OCI-LY3 (cell line): Measurements from ENCODE around the gene RNF169.
A peak's percentile ranks its signal among the peaks of the same experiment; 100 is the strongest.

Experiments
- H2AFZ ChIP-seq: fragments of 200-600, 300-600 bp; shearing (Covaris generic); 2 replicates; pipeline ENCODE4 v1.6.0; 2014; ENCODE audit warnings: antibody characterized with exemption, low read depth, low read length
- H3K27ac ChIP-seq: fragments of 200-600, 300-600 bp; sonication (generic); 2 replicates; pipeline ENCODE4 v1.5.1; 2014; ENCODE audit warnings: mild to moderate bottlenecking, low read length, moderate library complexity, mixed read lengths
- H3K27me3 ChIP-seq: fragments of 200-600, 300-600 bp; sonication (generic); 2 replicates; pipeline ENCODE4 v1.6.1; 2014; ENCODE audit warnings: low read depth, low read length, mixed read lengths
- H3K36me3 ChIP-seq: fragments of 200-600, 300-600 bp; sonication (generic); replicated peaks from 2 replicates; pipeline ENCODE3; 2014; ENCODE audit warnings: low read depth, low read length, mixed read lengths
- H3K4me1 ChIP-seq: fragments of 300-600, 200-600 bp; sonication (generic); 2 replicates; pipeline ENCODE4 v1.6.1; 2014; ENCODE audit warnings: low read length, mixed read lengths
- H3K4me2 ChIP-seq: fragments of 200-600, 300-600 bp; sonication (generic); 2 replicates; pipeline ENCODE4 v1.6.1; 2014; ENCODE audit warnings: low read length, mixed read lengths
- H3K4me3 ChIP-seq: fragments of 300-600, 200-600 bp; sonication (generic); 2 replicates; pipeline ENCODE4 v1.5.1; 2014; ENCODE audit warnings: antibody characterized with exemption, mild to moderate bottlenecking, low read length, moderate library complexity
- H3K79me2 ChIP-seq: fragments of 300-600, 200-600 bp; shearing (Covaris generic); 2 replicates; pipeline ENCODE4 v1.6.1; 2014; ENCODE audit warnings: mild to moderate bottlenecking, low read length, mixed read lengths
- H3K9ac ChIP-seq: fragments of 300-600, 200-600 bp; shearing (Covaris generic); 2 replicates; pipeline ENCODE4 v1.6.0; 2014; ENCODE audit warnings: mild to moderate bottlenecking, low read length, moderate library complexity
- H3K9me3 ChIP-seq: fragments of 200-600, 300-600 bp; shearing (Covaris generic); 2 replicates; pipeline ENCODE4 v1.6.1; 2014; ENCODE audit warnings: low read length, mixed read lengths; ENCODE audit not compliant: insufficient read depth
- H4K20me1 ChIP-seq: fragments of 200-600, 300-600 bp; sonication (generic); 2 replicates; pipeline ENCODE4 v1.6.1; 2016; ENCODE audit warnings: low read length, mixed read lengths; ENCODE audit not compliant: insufficient read depth
- EZH2phosphoT487 ChIP-seq: fragments of 200-600 bp; shearing (Covaris generic); IDR thresholded peaks from 2 replicates; pipeline ENCODE4 v1.6.1; 2018; ENCODE audit warnings: antibody characterized with exemption, mixed run types, low read depth
- TF ChIP-seq, protein P1 (sequence below): fragments of 200-600, 300-600 bp; sonication (generic); IDR thresholded peaks from 2 replicates; pipeline ENCODE4 v1.5.1; 2014; ENCODE audit warnings: antibody characterized with exemption, low read length, low read depth

The RNF169 gene

GRCh38 chr11:74723511-74723910, 25.1 kb upstream of the RNF169 start:
- H3K36me3 ChIP-seq, result no peaks in the 10 kb centered on the region
- no peak for TF ChIP-seq EZH2phosphoT487
- TF ChIP-seq, protein P1, sequence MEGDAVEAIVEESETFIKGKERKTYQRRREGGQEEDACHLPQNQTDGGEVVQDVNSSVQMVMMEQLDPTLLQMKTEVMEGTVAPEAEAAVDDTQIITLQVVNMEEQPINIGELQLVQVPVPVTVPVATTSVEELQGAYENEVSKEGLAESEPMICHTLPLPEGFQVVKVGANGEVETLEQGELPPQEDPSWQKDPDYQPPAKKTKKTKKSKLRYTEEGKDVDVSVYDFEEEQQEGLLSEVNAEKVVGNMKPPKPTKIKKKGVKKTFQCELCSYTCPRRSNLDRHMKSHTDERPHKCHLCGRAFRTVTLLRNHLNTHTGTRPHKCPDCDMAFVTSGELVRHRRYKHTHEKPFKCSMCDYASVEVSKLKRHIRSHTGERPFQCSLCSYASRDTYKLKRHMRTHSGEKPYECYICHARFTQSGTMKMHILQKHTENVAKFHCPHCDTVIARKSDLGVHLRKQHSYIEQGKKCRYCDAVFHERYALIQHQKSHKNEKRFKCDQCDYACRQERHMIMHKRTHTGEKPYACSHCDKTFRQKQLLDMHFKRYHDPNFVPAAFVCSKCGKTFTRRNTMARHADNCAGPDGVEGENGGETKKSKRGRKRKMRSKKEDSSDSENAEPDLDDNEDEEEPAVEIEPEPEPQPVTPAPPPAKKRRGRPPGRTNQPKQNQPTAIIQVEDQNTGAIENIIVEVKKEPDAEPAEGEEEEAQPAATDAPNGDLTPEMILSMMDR, result no peak
- H4K20me1 ChIP-seq, result no peaks in the 10 kb centered on the region
- H3K27me3 ChIP-seq, result peaks cover 28% of the 10 kb centered on the region
- H3K9me3 ChIP-seq, result no peaks in the 10 kb centered on the region
- no peaks in the 10 kb centered on the region for H3K79me2 ChIP-seq
- no peaks in the 10 kb centered on the region for H3K4me1 ChIP-seq
- no peak overlapping the region for H3K9ac ChIP-seq
- H3K4me2 ChIP-seq, result no peak overlapping the region
- H3K4me3 ChIP-seq, result no peak overlapping the region
- no peak overlapping the region for H2AFZ ChIP-seq
- no peak overlapping the region for H3K27ac ChIP-seq

DNA sequence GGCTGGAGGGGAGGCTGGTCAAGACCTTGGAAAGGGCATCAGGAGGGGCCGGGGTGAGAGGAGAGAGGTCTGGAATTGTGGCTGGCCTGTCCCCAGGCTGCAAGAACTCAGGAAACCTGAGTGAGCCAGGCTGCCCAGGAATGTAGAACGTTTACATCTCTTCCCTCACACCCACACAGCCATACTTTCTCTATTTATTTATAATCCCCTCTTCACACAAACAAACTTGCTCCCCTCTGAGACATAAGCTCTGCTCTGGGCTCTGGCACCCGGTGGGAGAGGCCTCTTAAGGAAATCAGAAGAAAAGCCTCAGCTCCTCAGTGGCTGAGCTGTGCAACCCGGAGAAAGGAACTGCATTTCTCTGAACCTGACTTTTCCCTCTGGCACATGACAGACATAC, 22.9 kb upstream of the RNF169 start:
- no peaks in the 10 kb centered on the region for H3K79me2 ChIP-seq
- H3K4me1 ChIP-seq, result no peaks in the 10 kb centered on the region
- peaks cover 39% of the 10 kb centered on the region for H3K27me3 ChIP-seq
- H3K9me3 ChIP-seq, result no peaks in the 10 kb centered on the region
- H2AFZ ChIP-seq, result no peak overlapping the region
- H3K4me2 ChIP-seq, result no peak overlapping the region
- TF ChIP-seq, protein P1, result no peak
- TF ChIP-seq EZH2phosphoT487, result no peak
- H3K27ac ChIP-seq, result no peak overlapping the region
- no peak overlapping the region for H3K9ac ChIP-seq
- no peaks in the 10 kb centered on the region for H3K36me3 ChIP-seq
- H3K4me3 ChIP-seq, result no peak overlapping the region
- no peaks in the 10 kb centered on the region for H4K20me1 ChIP-seq

DNA sequence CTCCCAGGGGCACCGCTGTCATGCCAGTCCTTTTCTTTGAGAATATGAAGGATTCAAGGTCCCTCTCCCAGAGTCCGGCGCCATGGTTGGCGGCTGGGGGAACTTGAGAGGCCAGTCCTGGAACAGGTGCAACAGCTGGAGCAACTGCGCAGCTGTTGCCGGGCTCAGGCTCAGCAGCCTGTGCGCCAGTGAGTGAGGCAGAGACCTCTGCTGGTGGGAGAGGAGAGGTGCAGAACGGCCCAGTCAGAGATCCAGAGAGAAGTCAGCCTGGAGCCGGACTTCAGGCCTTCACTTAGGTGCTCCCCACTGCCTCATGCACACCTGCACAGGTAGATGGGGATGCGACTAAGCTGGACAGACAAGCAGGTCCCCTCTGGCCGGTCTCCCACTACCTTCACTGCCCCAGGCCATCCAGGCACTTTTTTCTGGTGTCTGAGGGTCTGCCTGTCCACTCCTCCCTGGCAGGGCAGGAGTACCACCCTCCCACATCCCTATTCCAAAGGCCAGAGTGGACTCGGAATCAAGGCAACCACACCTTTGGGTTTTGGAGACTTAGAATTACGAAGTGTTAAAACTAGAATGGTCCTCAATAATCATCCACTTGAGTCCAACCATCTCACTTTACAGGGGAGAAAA, 22.0 kb upstream of the RNF169 start:
- Histone ChIP-seq H2AFZ (peak overlapping the region; percentile 71; the same call in 1 of the 2 replicates), H4K20me1 (no peaks in the 10 kb centered on the region), H3K9ac (no peak overlapping the region), H3K9me3 (no peaks in the 10 kb centered on the region), H3K36me3 (no peaks in the 10 kb centered on the region), H3K4me3 (no peak overlapping the region), H3K4me1 (no peaks in the 10 kb centered on the region), H3K27me3 (peaks cover 39% of the 10 kb centered on the region), H3K79me2 (no peaks in the 10 kb centered on the region), H3K27ac (no peak overlapping the region), H3K4me2 (peak overlapping the region; percentile 19; the same call in 1 of the 2 replicates)
- TF ChIP-seq, protein P1, result peak; percentile 92
- no peak for TF ChIP-seq EZH2phosphoT487

DNA sequence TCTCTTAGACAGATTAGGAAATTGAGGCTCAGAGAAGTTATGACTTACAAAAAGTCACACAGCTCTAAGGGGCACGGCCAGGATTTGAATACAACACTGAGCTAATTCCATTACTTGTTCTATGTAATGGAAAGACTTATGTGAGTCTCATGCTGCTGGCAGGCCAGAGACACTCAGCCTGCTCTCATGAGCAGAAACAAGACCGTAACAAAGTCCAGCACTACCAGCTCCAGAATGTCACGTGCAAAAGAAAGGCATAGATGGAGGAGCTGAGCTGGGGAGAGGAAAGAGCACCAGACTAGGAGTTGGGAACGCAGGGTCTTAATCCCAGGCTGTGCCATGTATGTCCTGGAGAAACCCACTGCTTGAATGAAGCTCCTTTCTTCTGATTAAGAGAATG, 19.3 kb upstream of the RNF169 start:
- H3K79me2 ChIP-seq, result no peaks in the 10 kb centered on the region

More for the DNA sequence above, 19.3 kb upstream of the RNF169 start:
- Histone ChIP-seq H3K36me3 (no peaks in the 10 kb centered on the region), H4K20me1 (no peaks in the 10 kb centered on the region), H2AFZ (no peak overlapping the region), H3K4me3 (no peak overlapping the region), H3K9ac (no peak overlapping the region), H3K9me3 (no peaks in the 10 kb centered on the region), H3K4me2 (no peak overlapping the region), H3K4me1 (no peaks in the 10 kb centered on the region), H3K27ac (no peak overlapping the region), H3K27me3 (peaks cover 33% of the 10 kb centered on the region)
- TF ChIP-seq, protein P1, result no peak
- TF ChIP-seq EZH2phosphoT487, result no peak
